LNCaP clone FGC (cell line): ENCODE measurements around the gene FBLIM1.

Source experiments
- DNase-seq: peaks from one replicate; pipeline ENCODE4 v3.0.0-alpha.2; 2011; ENCODE audit warnings: low read depth
- H3K4me3 ChIP-seq: 2 replicates; pipeline ENCODE4 v1.5.1; 2011; ENCODE audit warnings: mild to moderate bottlenecking, low read depth, low read length, control low read depth
- CTCF ChIP-seq: IDR thresholded peaks from 2 replicates; pipeline ENCODE4 v1.5.1; 2012; ENCODE audit warnings: mild to moderate bottlenecking; ENCODE audit not compliant: control insufficient read depth, insufficient read depth; ENCODE audit errors: extremely low read depth

FBLIM1 gene

GRCh38 chr1:15758343-15758931, at the start of gene FBLIM1:
Gene FBLIM1 (plus strand): TSS chr1:15758795. CDS start chr1:15764984, 6,189 bp downstream.
- no peak for DNase-seq
- TF ChIP-seq CTCF = no peak
- H3K4me3 ChIP-seq = peak within 1 kb of the TSS; percentile 52

GRCh38 chr1:15709226-15709625, 49.4 kb upstream of the FBLIM1 start:
- no peak for DNase-seq
- H3K4me3 ChIP-seq = no peak overlapping the region
- TF ChIP-seq CTCF = no peak

GRCh38 chr1:15712168-15712567, 46.4 kb upstream of the FBLIM1 start:
- no peak overlapping the region for H3K4me3 ChIP-seq
- DNase-seq = no peak
- TF ChIP-seq CTCF = no peak

- H3K4me3 ChIP-seq = no peak overlapping the region
- no peak for DNase-seq
- TF ChIP-seq CTCF = no peak
Observed at GRCh38 chr1:15714406-15715136, 44.0 kb upstream of the FBLIM1 start.

GRCh38 chr1:15717418-15718125, 41.0 kb upstream of the FBLIM1 start:
- DNase-seq = no peak
- no peak for TF ChIP-seq CTCF
- no peak overlapping the region for H3K4me3 ChIP-seq

GRCh38 chr1:15718199-15718601, 40.4 kb upstream of the FBLIM1 start:
- DNase-seq = no peak
- H3K4me3 ChIP-seq = no peak overlapping the region
- TF ChIP-seq CTCF = no peak
